CD14-positive monocyte (primary cell): ENCODE data around the gene CX3CL1. TPM values are rescaled to one million over a fixed set of nuclear protein-coding genes. Genes with fewer than 3 reads are reported as not detected.

Experiments used
- DNase-seq, 3 donors: peaks; one replicate each; pipeline ENCODE4 v3.0.0-alpha.2; 2011 to 2022
- H2AFZ ChIP-seq: 2 replicates; pipeline ENCODE4 v1.6.0; 2012; ENCODE audit warnings: mild to moderate bottlenecking, low read depth, low read length, inconsistent platforms; ENCODE audit not compliant: insufficient read depth, poor library complexity, severe bottlenecking
- H3K27ac ChIP-seq, 2 donors: 1 replicate in 1 of 2; 2 replicates in 1 of 2; pipeline ENCODE4 v1.5.1; 2012 to 2013; ENCODE audit warnings: low read length in 2 of 2, control low read depth in 1 of 2, inconsistent platforms in 1 of 2, low read depth in 1 of 2, mild to moderate bottlenecking in 1 of 2
- H3K27me3 ChIP-seq, 2 donors: one replicate each; pipeline versions ENCODE4 v1.6.0 to v1.6.1; 2011 to 2013; ENCODE audit warnings: low read length in 2 of 2; ENCODE audit not compliant: control insufficient read depth in 2 of 2, insufficient read depth in 2 of 2
- H3K36me3 ChIP-seq, 2 donors: replicated peaks in 1 of 2; 1 replicate in 1 of 2; 2 replicates in 1 of 2; pipeline versions ENCODE4 v1.5.1 to v1.6.1; 2012 to 2013; ENCODE audit warnings: low read length in 2 of 2, control low read depth in 1 of 2, inconsistent platforms in 1 of 2, mild to moderate bottlenecking in 1 of 2; ENCODE audit not compliant: insufficient read depth in 2 of 2, control insufficient read depth in 1 of 2
- H3K4me1 ChIP-seq, 2 donors: 1 replicate in 1 of 2; 2 replicates in 1 of 2; pipeline versions ENCODE4 v1.5.1 to v1.6.1; 2012 to 2013; ENCODE audit warnings: low read length in 2 of 2, control low read depth in 1 of 2, inconsistent platforms in 1 of 2, mild to moderate bottlenecking in 1 of 2, moderate library complexity in 1 of 2; ENCODE audit not compliant: insufficient read depth in 2 of 2, control insufficient read depth in 1 of 2
- H3K4me2 ChIP-seq: replicated peaks from 2 replicates; pipeline ENCODE3; 2012; ENCODE audit warnings: low read length, moderate library complexity, mild to moderate bottlenecking; ENCODE audit not compliant: poor library complexity, severe bottlenecking; ENCODE audit errors: extremely low read depth
- H3K4me3 ChIP-seq, 3 experiments: fragments of 200-600 bp in 1 of 3; sonication (generic) in 1 of 3; replicated peaks in 1 of 3; 1 replicate in 2 of 3; 2 replicates in 1 of 3; pipeline ENCODE4 v1.5.1; 2011 to 2013; ENCODE audit warnings: low read length in 3 of 3, mild to moderate bottlenecking in 3 of 3, control low read depth in 2 of 3, low read depth in 2 of 3, inconsistent platforms in 1 of 3, moderate library complexity in 1 of 3
- H3K79me2 ChIP-seq: 2 replicates; pipeline ENCODE4 v1.6.0; 2012; ENCODE audit warnings: mild to moderate bottlenecking, control low read depth, inconsistent platforms, low read length, moderate library complexity; ENCODE audit not compliant: insufficient read depth
- H3K9ac ChIP-seq: 2 replicates; pipeline ENCODE4 v1.6.0; 2017; ENCODE audit warnings: low read length, mild to moderate bottlenecking; ENCODE audit not compliant: insufficient read depth, poor library complexity, severe bottlenecking
- H3K9me3 ChIP-seq, 2 donors: replicated peaks in 1 of 2; 1 replicate in 1 of 2; 2 replicates in 1 of 2; pipeline versions ENCODE4 v1.5.1 to v1.6.1; 2012 to 2013; ENCODE audit warnings: low read length in 2 of 2, control low read depth in 1 of 2; ENCODE audit not compliant: control insufficient read depth in 1 of 2, insufficient read depth in 1 of 2
- H4K20me1 ChIP-seq: 2 replicates; pipeline ENCODE4 v1.6.0; 2012; ENCODE audit warnings: mild to moderate bottlenecking, low read length, control low read depth, moderate library complexity; ENCODE audit not compliant: insufficient read depth
- H3K27ac Mint-ChIP-seq, 7 donors: one replicate each; pipeline ENCODE4 v1.8.0; 2020; ENCODE audit warnings: mild to moderate bottlenecking in 7 of 7, mixed read lengths in 7 of 7, moderate library complexity in 6 of 7, inconsistent platforms in 2 of 7
- H3K27me3 Mint-ChIP-seq, 3 donors: one replicate each; pipeline ENCODE4 v1.8.0; 2021 to 2022; ENCODE audit warnings: low read depth in 3 of 3, mild to moderate bottlenecking in 3 of 3, mixed read lengths in 3 of 3, moderate library complexity in 3 of 3, inconsistent platforms in 1 of 3
- H3K36me3 Mint-ChIP-seq, 2 donors: one replicate each; pipeline ENCODE4 v1.8.0; 2020; ENCODE audit warnings: mixed read lengths in 2 of 2, inconsistent platforms in 1 of 2, mild to moderate bottlenecking in 1 of 2
- H3K4me1 Mint-ChIP-seq: one replicate; pipeline ENCODE4 v1.8.0; 2020; ENCODE audit warnings: mild to moderate bottlenecking, mixed read lengths
- H3K4me3 Mint-ChIP-seq, 2 donors: one replicate each; pipeline ENCODE4 v1.8.0; 2020; ENCODE audit warnings: mild to moderate bottlenecking in 2 of 2, mixed read lengths in 2 of 2, moderate library complexity in 1 of 2
- H3K9me3 Mint-ChIP-seq, 7 donors: one replicate each; pipeline ENCODE4 v1.8.0; 2020 to 2022; ENCODE audit warnings: mixed read lengths in 7 of 7, mild to moderate bottlenecking in 6 of 7, moderate library complexity in 6 of 7, inconsistent platforms in 2 of 7
- whole genome bisulfite sequencing: methylation state at CpG from one replicate; pipeline ENCODE4 v1.1.5; 2013; ENCODE audit warnings: missing lambda C conversion rate; ENCODE audit not compliant: insufficient coverage; 5-methylcytosine and 5-hydroxymethylcytosine counted together
- intact Hi-C, 2 donors: fragments of 100-400 bp; cut with micrococcal nuclease; formaldehyde crosslinking; loops; one replicate each; pipeline versions ENCODE4 v1.15.0 to v1.15.1; 2023
- polyA plus RNA-seq, 3 donors: library from polyadenylated mRNA; depleted of rRNA in 1 of 3; unstranded in 2 of 3; stranded (reverse) in 1 of 3; fragments of 300-500 nt in 2 of 3; fragments of >200 nt in 1 of 3; fragmentation: Illumina TruSeq in 2 of 3; gene quantifications; 1 replicate in 2 of 3; 2 replicates in 1 of 3; pipeline ENCODE4 v1.2.3, GENCODE V29; 2012 to 2021
- TF ChIP-seq, protein P1 (sequence below): fragments of 200-600 bp; IDR thresholded peaks from one replicate; pipeline ENCODE4 v1.8.0; 2022; ENCODE audit warnings: antibody characterized with exemption, mild to moderate bottlenecking

CX3CL1 gene
- polyA plus RNA-seq, 3 donors: not detected

DNA sequence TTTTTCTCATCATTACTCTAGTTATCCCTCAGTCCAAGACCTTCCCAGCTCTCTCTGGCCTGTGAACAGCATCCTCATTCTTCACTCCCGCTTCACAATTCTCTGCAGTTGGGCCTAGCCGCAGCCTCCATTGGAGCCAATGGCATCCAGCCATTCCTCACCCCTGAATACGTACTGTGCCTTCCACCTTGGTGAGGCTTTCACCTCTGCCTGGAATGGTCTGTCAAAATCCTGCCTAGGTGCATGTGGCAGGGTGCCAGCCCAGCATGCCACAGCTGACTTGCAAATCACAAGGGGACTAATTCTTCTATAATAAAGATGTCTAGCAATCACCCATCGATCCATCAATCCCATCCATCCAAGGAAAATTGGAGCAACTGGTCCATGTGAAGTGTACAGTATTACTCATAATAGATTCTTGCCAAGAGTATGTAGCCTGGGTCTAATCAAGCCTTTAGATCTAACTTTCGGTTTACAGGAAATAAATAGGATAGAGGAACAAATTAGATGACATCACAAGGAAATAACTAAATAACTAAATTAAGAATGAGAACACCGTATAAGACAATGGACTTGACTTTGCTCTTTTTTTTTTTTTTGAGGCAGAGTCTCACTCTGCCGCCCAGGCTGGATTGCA is 5.1 kb upstream of the CX3CL1 start:
- no peaks in the 10 kb centered on the region for H3K9me3 ChIP-seq
- H3K4me1 ChIP-seq: peaks cover 10 to 18% of the 10 kb centered on the region in 2 donors
- Mint-ChIP-seq H3K9me3 (no peaks in the 10 kb centered on the region), H3K27me3 (peaks cover 11 to 42% (median 16%) of the 10 kb centered on the region in 3 donors), H3K27ac (no peak overlapping the region), H3K36me3 (no peaks in the 10 kb centered on the region), H3K4me1 (peaks cover 10% of the 10 kb centered on the region), H3K4me3 (peak overlapping the region in 1 of 2 donors; percentile 12)
- no peak overlapping the region for H2AFZ ChIP-seq
- intact Hi-C loops: no loop called here
- H3K4me3 ChIP-seq: no peak overlapping the region
- no peak for DNase-seq
- no peaks in the 10 kb centered on the region for H3K79me2 ChIP-seq
- no peak overlapping the region for H3K4me2 ChIP-seq
- no peaks in the 10 kb centered on the region for H3K36me3 ChIP-seq
- no peak overlapping the region for H3K27ac ChIP-seq
- TF ChIP-seq, protein P1, sequence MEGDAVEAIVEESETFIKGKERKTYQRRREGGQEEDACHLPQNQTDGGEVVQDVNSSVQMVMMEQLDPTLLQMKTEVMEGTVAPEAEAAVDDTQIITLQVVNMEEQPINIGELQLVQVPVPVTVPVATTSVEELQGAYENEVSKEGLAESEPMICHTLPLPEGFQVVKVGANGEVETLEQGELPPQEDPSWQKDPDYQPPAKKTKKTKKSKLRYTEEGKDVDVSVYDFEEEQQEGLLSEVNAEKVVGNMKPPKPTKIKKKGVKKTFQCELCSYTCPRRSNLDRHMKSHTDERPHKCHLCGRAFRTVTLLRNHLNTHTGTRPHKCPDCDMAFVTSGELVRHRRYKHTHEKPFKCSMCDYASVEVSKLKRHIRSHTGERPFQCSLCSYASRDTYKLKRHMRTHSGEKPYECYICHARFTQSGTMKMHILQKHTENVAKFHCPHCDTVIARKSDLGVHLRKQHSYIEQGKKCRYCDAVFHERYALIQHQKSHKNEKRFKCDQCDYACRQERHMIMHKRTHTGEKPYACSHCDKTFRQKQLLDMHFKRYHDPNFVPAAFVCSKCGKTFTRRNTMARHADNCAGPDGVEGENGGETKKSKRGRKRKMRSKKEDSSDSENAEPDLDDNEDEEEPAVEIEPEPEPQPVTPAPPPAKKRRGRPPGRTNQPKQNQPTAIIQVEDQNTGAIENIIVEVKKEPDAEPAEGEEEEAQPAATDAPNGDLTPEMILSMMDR: no peak
- no peaks in the 10 kb centered on the region for H3K27me3 ChIP-seq
- no peaks in the 10 kb centered on the region for H4K20me1 ChIP-seq
- WGBS: 95% methylated on average over 3 of the region's 7 CpGs
- H3K9ac ChIP-seq: no peak overlapping the region

DNA sequence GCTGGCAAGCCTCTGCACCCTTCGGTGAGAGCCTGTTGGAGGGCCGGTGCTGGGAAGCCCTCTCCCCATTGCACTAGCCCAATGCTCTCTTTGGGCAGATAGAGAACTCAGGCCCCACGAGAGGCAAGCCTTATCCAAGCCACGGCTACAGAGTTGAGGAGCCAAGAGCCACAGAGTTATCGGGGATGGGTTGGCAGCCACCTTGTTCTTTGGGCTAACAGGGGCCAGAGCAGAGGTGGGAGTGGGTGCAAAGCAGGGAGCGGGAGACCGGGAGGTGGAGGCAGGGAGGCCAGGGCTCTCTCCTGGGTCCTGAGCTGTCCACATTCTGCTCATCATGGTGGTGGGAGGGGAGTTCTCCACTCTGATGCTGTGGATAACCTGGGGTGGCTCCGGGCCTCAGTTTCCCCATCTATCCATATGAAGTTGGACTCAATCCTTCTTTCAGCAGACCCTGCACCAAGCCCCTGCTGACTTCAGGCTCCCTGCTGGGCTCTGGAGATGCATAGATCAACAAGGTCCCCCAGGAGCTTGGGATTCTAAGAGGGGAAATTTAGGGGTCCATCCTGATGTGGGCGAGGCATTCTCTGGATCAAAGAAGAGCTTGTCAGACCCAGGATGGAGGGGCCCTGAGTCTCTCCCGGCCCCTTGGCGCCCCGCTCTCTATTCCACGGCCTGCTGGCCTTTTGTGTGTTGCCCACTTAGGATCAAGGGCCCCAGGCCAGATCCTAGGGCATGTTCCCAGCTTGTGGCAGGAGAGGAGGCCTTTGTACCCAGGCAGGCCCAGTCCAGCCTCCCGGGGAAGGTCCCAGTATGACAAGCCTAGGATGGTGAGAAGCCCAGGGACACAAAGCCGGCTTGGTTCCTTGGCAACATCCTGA is 557 bp upstream of the CX3CL1 start:
- no peak overlapping the region for H2AFZ ChIP-seq
- H3K9me3 Mint-ChIP-seq: peaks cover 0 to 2% (median 0%) of the 10 kb centered on the region in 7 donors
- no peaks in the 10 kb centered on the region for H3K9me3 ChIP-seq
- no peak for DNase-seq
- H3K4me1 ChIP-seq: peaks cover under 1 to 3% of the 10 kb centered on the region in 2 donors
- H3K4me3 Mint-ChIP-seq: no peak overlapping the region
- H3K27me3 ChIP-seq: no peaks in the 10 kb centered on the region
- peaks cover 1% of the 10 kb centered on the region for H3K4me1 Mint-ChIP-seq
- H3K9ac ChIP-seq: no peak overlapping the region
- no peak overlapping the region for H3K27ac Mint-ChIP-seq
- TF ChIP-seq, protein P1: no peak
- no peaks in the 10 kb centered on the region for H3K79me2 ChIP-seq
- no peak overlapping the region for H3K4me2 ChIP-seq
- no peaks in the 10 kb centered on the region for H4K20me1 ChIP-seq
- intact Hi-C loops: no loop called here
- no peaks in the 10 kb centered on the region for H3K36me3 ChIP-seq
- no peak overlapping the region for H3K27ac ChIP-seq
- no peak overlapping the region for H3K4me3 ChIP-seq
- H3K27me3 Mint-ChIP-seq: peaks cover 9 to 29% (median 16%) of the 10 kb centered on the region in 3 donors
- H3K36me3 Mint-ChIP-seq: no peaks in the 10 kb centered on the region
- 92% methylated on average over 13 of the region's 15 CpGs for WGBS
